Neural progenitor cell (in vitro differentiated cells): ENCODE results near the gene ARHGAP21. TPM values are rescaled to one million over a fixed set of nuclear protein-coding genes. Genes with fewer than 3 reads are reported as not detected.

ENCODE experiments used
- DNase-seq: peaks from one replicate; pipeline ENCODE4 v3.0.0-alpha.2; 2016; ENCODE audit warnings: low spot score
- H2AFZ ChIP-seq: fragments of 200-600 bp; sonication (generic); replicated peaks from 2 replicates; pipeline ENCODE4 v1.6.1; 2016; ENCODE audit warnings: antibody characterized with exemption
- H3F3A ChIP-seq: fragments of 200-600 bp; sonication (generic); 2 replicates; pipeline ENCODE4 v1.6.1; 2016; ENCODE audit warnings: antibody characterized with exemption, low read depth
- H3K27ac ChIP-seq: fragments of 200-600 bp; sonication (generic); 2 replicates; pipeline ENCODE4 v1.5.1; 2016; ENCODE audit warnings: mild to moderate bottlenecking
- H3K27me3 ChIP-seq: fragments of 200-600 bp; sonication (generic); 2 replicates; pipeline ENCODE4 v1.6.1; 2016; ENCODE audit warnings: mild to moderate bottlenecking, moderate library complexity
- H3K36me3 ChIP-seq: fragments of 200-600 bp; sonication (generic); 2 replicates; pipeline ENCODE4 v1.5.1; 2016
- H3K4me1 ChIP-seq: fragments of 200-600 bp; sonication (generic); 2 replicates; pipeline ENCODE4 v1.6.1; 2016; ENCODE audit warnings: mixed run types
- H3K4me2 ChIP-seq: fragments of 200-600 bp; sonication (generic); 2 replicates; pipeline ENCODE4 v1.6.1; 2016
- H3K4me3 ChIP-seq: fragments of 200-600 bp; sonication (generic); 2 replicates; pipeline ENCODE4 v1.5.1; 2016
- H3K79me2 ChIP-seq: fragments of 200-600 bp; sonication (generic); 2 replicates; pipeline ENCODE4 v1.6.1; 2016; ENCODE audit warnings: low read depth
- H3K9ac ChIP-seq: fragments of 200-600 bp; sonication (generic); 2 replicates; pipeline ENCODE4 v1.6.1; 2016
- H3K9me3 ChIP-seq: fragments of 200-600 bp; sonication (generic); 2 replicates; pipeline ENCODE4 v1.5.1; 2016; ENCODE audit warnings: low read depth
- H4K20me1 ChIP-seq: fragments of 200-600 bp; sonication (generic); 2 replicates; pipeline ENCODE4 v1.6.1; 2016; ENCODE audit warnings: low read depth
- H3K27ac Mint-ChIP-seq: 3 replicates; pipeline ENCODE4 v1.8.0; 2021; ENCODE audit warnings: mixed read lengths
- H3K27me3 Mint-ChIP-seq: 2 replicates; pipeline ENCODE4 v1.8.0; 2022; ENCODE audit warnings: low read depth, mild to moderate bottlenecking, inconsistent platforms, moderate library complexity, mixed read lengths; ENCODE audit not compliant: insufficient read depth
- H3K36me3 Mint-ChIP-seq: 3 replicates; pipeline ENCODE4 v1.8.0; 2021; ENCODE audit warnings: mixed read lengths
- H3K4me1 Mint-ChIP-seq: 3 replicates; pipeline ENCODE4 v1.8.0; 2021; ENCODE audit warnings: mixed read lengths
- H3K4me3 Mint-ChIP-seq: 3 replicates; pipeline ENCODE4 v1.8.0; 2021; ENCODE audit warnings: mild to moderate bottlenecking, moderate library complexity, mixed read lengths
- H3K9me3 Mint-ChIP-seq: 3 replicates; pipeline ENCODE4 v1.8.0; 2020; ENCODE audit warnings: mixed read lengths
- CTCF ChIP-seq: fragments of 200-600 bp; sonication (generic); IDR thresholded peaks from 2 replicates; pipeline ENCODE4 v1.5.1; 2017; ENCODE audit warnings: antibody characterized with exemption, mild to moderate bottlenecking
- EZH2 ChIP-seq: fragments of 200-600 bp; sonication (generic); IDR thresholded peaks from 2 replicates; pipeline ENCODE4 v1.6.1; 2017; ENCODE audit warnings: antibody characterized with exemption, mild to moderate bottlenecking, moderate library complexity
- EZH2phosphoT487 ChIP-seq: fragments of 200-600 bp; sonication (generic); IDR thresholded peaks from 2 replicates; pipeline ENCODE4 v1.6.1; 2017; ENCODE audit warnings: antibody characterized with exemption
- total RNA-seq: library from RNA; depleted of rRNA; stranded (reverse); fragments of >200 nt; gene quantifications from 2 replicates; pipeline ENCODE4 v1.2.3, GENCODE V29; 2015; ENCODE audit warnings: low replicate concordance

The ARHGAP21 gene
- total RNA-seq, 1 donor from 2014 or later: 65.7 TPM

- Histone ChIP-seq H2AFZ (no peak overlapping the region), H3F3A (no peaks in the 10 kb centered on the region), H3K27me3 (no peaks in the 10 kb centered on the region), H3K9me3 (no peaks in the 10 kb centered on the region), H3K27ac (no peak overlapping the region), H3K79me2 (peaks cover 99% of the 10 kb centered on the region), H3K9ac (no peak overlapping the region), H3K36me3 (no peaks in the 10 kb centered on the region), H4K20me1 (peaks cover 54% of the 10 kb centered on the region), H3K4me3 (no peak overlapping the region), H3K4me2 (no peak overlapping the region), H3K4me1 (peaks cover 19% of the 10 kb centered on the region)
- Mint-ChIP-seq H3K36me3 (peaks cover 20% of the 10 kb centered on the region), H3K27ac (no peak overlapping the region), H3K4me1 (peaks cover 2% of the 10 kb centered on the region), H3K27me3 (no peaks in the 10 kb centered on the region), H3K9me3 (peaks cover 2% of the 10 kb centered on the region), H3K4me3 (no peak overlapping the region)
- no peak for DNase-seq
- TF ChIP-seq CTCF (no peak), EZH2phosphoT487 (no peak), EZH2 (no peak)
Observed at GRCh38 chr10:24713086-24713485, 10.6 kb downstream of the ARHGAP21 start.

- H3K27me3 Mint-ChIP-seq: no peaks in the 10 kb centered on the region
- no peak overlapping the region for H3K9ac ChIP-seq
- no peak overlapping the region for H3K27ac Mint-ChIP-seq
- H3K4me2 ChIP-seq: no peak overlapping the region
- H3K9me3 Mint-ChIP-seq: peaks cover 2% of the 10 kb centered on the region
- H3K27me3 ChIP-seq: no peaks in the 10 kb centered on the region
- peaks cover 20% of the 10 kb centered on the region for H3K36me3 Mint-ChIP-seq
- TF ChIP-seq EZH2phosphoT487 (no peak), EZH2 (no peak), CTCF (no peak)
- peaks cover 98% of the 10 kb centered on the region for H3K79me2 ChIP-seq
- H3K4me3 Mint-ChIP-seq: no peak overlapping the region
- no peak overlapping the region for H2AFZ ChIP-seq
- peaks cover 45% of the 10 kb centered on the region for H4K20me1 ChIP-seq
- H3K36me3 ChIP-seq: no peaks in the 10 kb centered on the region
- DNase-seq: no peak
- H3K4me3 ChIP-seq: no peak overlapping the region
- H3K27ac ChIP-seq: no peak overlapping the region
- H3K4me1 Mint-ChIP-seq: peaks cover 2% of the 10 kb centered on the region
- no peaks in the 10 kb centered on the region for H3F3A ChIP-seq
- peaks cover 5% of the 10 kb centered on the region for H3K4me1 ChIP-seq
- H3K9me3 ChIP-seq: no peaks in the 10 kb centered on the region
Observed at GRCh38 chr10:24711465-24711864, 12.2 kb downstream of the ARHGAP21 start.

GRCh38 chr10:24708081-24708480 is 15.6 kb downstream of the ARHGAP21 start:
- no peaks in the 10 kb centered on the region for H3K4me1 Mint-ChIP-seq
- Histone ChIP-seq H4K20me1 (peaks cover 28% of the 10 kb centered on the region), H3K27me3 (no peaks in the 10 kb centered on the region), H3K4me2 (no peak overlapping the region), H3K9ac (no peak overlapping the region), H3K27ac (no peak overlapping the region), H2AFZ (no peak overlapping the region), H3K4me3 (no peak overlapping the region), H3K79me2 (peaks cover 98% of the 10 kb centered on the region), H3K9me3 (no peaks in the 10 kb centered on the region), H3F3A (no peaks in the 10 kb centered on the region), H3K4me1 (peaks cover 6% of the 10 kb centered on the region), H3K36me3 (no peaks in the 10 kb centered on the region)
- H3K9me3 Mint-ChIP-seq: peaks cover 2% of the 10 kb centered on the region
- H3K27me3 Mint-ChIP-seq: no peaks in the 10 kb centered on the region
- H3K4me3 Mint-ChIP-seq: no peak overlapping the region
- H3K36me3 Mint-ChIP-seq: peaks cover 17% of the 10 kb centered on the region
- TF ChIP-seq CTCF (no peak), EZH2 (no peak), EZH2phosphoT487 (no peak)
- no peak for DNase-seq
- no peak overlapping the region for H3K27ac Mint-ChIP-seq
